H4 (cell line): ENCODE measurements around the gene TRPC4AP. TPM values are rescaled to one million over a fixed set of nuclear protein-coding genes. Genes with fewer than 3 reads are reported as not detected.

ENCODE experiments used
- DNase-seq: peaks from one replicate; pipeline ENCODE4 v3.0.0-alpha.2; 2015; ENCODE audit warnings: low spot score
- total RNA-seq: library from RNA; depleted of rRNA; stranded (reverse); fragments of >200 nt; shearing (Covaris generic); gene quantifications from 2 replicates; pipeline ENCODE4 v1.2.3, GENCODE V29; 2014

Gene TRPC4AP
- total RNA-seq, 1 experiment from 2014 or later: 38.0 TPM

- no peak for DNase-seq
These were observed 90.0 kb downstream of the TRPC4AP start for GRCh38 chr20:35002426-35003210.

- no peak for DNase-seq
These were observed 90.8 kb downstream of the TRPC4AP start for GRCh38 chr20:35001596-35002362.

GRCh38 chr20:35000922-35001595 is 91.5 kb downstream of the TRPC4AP start:
- no peak for DNase-seq

GRCh38 chr20:35000311-35000921 is 92.2 kb downstream of the TRPC4AP start:
- no peak for DNase-seq

GRCh38 chr20:34999782-35000181 is 92.8 kb downstream of the TRPC4AP start:
- no peak for DNase-seq

DNA sequence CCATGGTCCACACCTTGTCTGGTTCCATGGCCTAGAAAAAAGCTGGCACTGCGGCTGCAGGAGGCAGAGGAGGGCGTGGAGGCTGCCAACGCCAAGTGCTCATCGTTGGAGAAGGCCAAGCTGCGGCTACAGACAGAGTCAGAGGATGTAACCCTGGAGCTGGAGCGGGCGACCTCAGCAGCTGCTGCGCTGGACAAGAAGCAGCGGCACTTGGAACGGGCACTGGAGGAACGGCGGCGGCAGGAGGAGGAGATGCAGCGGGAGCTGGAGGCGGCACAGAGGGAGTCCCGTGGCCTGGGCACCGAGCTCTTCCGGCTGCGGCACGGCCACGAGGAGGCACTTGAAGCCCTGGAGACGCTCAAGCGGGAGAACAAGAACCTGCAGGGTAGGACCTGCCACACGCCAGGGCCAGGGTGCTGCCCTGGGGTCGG is 93.6 kb downstream of the TRPC4AP start:
- no peak for DNase-seq

DNA sequence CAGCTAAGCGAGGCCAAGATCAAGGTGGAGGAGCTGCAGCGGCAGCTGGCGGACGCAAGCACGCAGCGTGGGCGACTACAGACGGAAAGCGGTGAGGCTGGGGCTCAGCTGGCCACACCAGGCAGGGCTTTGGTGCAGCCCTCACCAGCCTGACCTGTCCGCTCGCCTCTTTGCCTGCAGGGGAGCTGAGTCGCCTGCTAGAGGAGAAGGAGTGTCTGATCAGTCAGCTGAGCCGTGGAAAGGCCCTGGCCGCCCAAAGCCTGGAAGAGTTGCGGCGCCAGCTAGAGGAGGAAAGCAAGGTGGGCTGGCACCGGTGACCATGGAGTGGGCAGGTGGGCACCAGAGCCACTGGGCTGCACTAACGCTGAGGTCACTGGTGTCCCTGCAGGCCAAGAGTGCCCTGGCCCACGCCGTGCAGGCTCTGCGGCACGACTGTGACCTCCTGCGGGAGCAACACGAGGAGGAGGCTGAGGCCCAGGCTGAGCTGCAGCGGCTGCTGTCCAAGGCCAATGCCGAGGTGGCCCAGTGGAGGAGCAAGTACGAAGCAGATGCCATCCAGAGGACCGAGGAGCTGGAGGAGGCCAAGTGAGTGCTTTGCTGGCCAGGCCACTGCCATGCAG is 94.2 kb downstream of the TRPC4AP start:
- DNase-seq: no peak

GRCh38 chr20:34997774-34998173 is 94.8 kb downstream of the TRPC4AP start:
- no peak for DNase-seq

GRCh38 chr20:34997131-34997561 is 95.5 kb downstream of the TRPC4AP start:
- no peak for DNase-seq

GRCh38 chr20:34996243-34997028 is 96.2 kb downstream of the TRPC4AP start:
- DNase-seq: no peak

- no peak for DNase-seq
These were observed 96.9 kb downstream of the TRPC4AP start for GRCh38 chr20:34995696-34996095.

GRCh38 chr20:34995192-34995591 is 97.4 kb downstream of the TRPC4AP start:
- no peak for DNase-seq

GRCh38 chr20:34994509-34995131 is 98.0 kb downstream of the TRPC4AP start:
- DNase-seq: no peak

GRCh38 chr20:34993941-34994508 is 98.6 kb downstream of the TRPC4AP start:
- no peak for DNase-seq

GRCh38 chr20:34992751-34993417 is 99.7 kb downstream of the TRPC4AP start:
- DNase-seq: no peak

DNA sequence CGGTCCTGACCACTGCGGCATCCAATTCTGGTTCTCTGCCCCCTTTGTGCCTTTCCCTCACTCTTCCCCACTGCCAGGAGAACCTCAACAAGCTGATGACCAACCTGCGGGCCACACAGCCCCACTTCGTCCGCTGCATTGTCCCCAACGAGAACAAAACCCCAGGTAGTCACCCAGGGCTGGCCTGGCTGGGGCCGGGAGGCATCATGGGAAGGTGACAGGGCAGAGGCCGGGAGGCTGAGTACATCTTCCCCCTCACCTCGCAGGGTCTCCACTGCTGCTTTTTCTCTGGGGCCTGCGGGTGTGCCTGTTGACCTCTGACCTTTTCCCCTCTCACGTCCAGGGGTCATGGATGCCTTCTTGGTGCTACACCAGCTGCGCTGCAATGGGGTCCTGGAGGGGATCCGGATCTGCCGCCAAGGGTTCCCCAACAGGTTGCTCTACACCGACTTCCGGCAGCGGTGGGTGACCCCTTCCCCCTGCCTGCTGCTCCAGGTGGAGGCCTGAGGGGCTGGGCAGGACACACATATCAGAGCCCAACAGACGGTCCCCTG is 101.9 kb downstream of the TRPC4AP start:
- DNase-seq: no peak

DNA sequence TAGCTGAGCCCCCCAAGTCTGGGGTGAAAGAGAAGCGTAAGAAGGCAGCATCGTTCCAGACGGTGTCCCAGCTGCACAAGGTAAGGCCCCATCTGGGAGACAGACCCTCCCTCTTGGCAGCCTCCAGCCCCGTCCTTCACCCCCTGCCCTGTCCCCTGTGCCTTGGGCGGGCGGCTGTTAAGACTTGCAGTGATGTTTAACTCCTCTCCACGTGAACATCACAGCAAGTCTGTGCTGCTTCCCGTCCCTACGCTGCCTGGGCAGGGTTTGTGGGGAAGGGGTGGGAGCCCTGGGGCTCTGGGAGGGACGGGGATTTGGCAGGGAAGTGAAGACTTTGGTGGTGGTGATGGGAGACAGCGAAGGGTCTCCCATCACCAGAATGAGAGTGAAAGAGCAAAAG is 102.4 kb downstream of the TRPC4AP start:
- no peak for DNase-seq

DNA sequence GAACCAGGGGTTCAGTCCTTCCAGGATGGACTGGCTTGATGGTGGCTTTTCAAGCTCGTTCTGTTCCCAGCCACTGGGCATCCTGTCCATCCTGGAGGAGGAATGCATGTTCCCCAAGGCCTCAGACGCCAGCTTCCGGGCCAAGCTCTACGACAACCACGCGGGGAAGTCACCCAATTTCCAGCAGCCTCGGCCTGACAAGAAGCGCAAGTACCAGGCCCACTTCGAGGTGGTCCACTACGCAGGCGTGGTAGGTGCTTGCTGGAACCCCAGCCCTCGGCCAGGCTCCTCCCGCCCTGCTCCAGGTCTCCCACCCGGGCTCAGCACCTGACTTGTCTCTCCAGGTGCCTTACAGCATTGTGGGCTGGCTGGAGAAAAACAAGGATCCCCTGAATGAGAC is 102.9 kb downstream of the TRPC4AP start:
- no peak for DNase-seq

DNA sequence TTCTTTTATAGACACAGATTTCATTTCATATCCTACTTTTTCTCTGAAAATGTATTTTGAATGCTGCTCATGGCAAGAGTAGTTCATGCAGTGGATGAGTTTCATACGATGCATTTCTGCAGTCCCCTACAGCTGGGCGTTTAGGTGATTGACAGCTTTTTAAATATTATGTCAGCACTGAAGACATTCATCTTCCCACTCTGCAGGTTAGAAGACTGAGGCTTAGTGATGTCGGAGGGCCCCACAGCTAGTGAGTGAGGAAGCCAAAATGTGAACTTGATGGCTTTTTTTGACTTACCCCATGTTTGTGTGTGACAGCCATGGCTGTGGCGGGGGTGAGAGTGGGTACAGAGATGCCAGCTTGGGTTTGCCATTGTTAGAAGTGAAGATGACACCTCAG is 103.5 kb downstream of the TRPC4AP start:
- DNase-seq: no peak
